ENCODE data around the gene COL5A1. TPM values are rescaled to one million over a fixed set of nuclear protein-coding genes. Genes with fewer than 3 reads are reported as not detected.

COL5A1 gene
- total RNA-seq, 4 donors from 2014 or later = 13.3 to 55.0 (median 27.0) TPM

DNA sequence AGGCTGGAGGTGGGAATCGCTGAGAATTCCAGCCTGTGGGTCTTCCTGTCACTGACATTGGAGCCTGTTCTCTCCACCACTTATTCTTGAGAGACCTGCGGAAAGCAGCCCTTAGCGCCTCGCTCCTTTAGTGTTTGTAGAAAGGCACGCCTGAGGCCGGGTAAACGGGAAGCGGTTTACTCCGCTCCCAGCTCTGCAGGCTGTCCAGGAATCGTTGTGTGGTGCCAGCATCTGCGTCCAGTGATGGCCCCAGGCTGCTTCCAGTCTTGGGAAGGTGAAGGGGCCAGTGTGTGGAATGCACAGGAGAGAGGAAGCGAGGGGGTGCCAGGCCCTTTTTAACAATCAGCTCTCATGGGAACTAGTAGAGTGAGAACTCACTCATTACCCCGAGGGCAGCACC, 194.4 kb downstream of the COL5A1 start:
- DNase-seq (ENCODE audit: low spot score) (no peak), ATAC-seq (ENCODE audit: low FRiP score) (no peak)
- TF ChIP-seq, protein P1, sequence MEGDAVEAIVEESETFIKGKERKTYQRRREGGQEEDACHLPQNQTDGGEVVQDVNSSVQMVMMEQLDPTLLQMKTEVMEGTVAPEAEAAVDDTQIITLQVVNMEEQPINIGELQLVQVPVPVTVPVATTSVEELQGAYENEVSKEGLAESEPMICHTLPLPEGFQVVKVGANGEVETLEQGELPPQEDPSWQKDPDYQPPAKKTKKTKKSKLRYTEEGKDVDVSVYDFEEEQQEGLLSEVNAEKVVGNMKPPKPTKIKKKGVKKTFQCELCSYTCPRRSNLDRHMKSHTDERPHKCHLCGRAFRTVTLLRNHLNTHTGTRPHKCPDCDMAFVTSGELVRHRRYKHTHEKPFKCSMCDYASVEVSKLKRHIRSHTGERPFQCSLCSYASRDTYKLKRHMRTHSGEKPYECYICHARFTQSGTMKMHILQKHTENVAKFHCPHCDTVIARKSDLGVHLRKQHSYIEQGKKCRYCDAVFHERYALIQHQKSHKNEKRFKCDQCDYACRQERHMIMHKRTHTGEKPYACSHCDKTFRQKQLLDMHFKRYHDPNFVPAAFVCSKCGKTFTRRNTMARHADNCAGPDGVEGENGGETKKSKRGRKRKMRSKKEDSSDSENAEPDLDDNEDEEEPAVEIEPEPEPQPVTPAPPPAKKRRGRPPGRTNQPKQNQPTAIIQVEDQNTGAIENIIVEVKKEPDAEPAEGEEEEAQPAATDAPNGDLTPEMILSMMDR (IDR thresholded peaks at IDR 0.05) = no peak

DNA sequence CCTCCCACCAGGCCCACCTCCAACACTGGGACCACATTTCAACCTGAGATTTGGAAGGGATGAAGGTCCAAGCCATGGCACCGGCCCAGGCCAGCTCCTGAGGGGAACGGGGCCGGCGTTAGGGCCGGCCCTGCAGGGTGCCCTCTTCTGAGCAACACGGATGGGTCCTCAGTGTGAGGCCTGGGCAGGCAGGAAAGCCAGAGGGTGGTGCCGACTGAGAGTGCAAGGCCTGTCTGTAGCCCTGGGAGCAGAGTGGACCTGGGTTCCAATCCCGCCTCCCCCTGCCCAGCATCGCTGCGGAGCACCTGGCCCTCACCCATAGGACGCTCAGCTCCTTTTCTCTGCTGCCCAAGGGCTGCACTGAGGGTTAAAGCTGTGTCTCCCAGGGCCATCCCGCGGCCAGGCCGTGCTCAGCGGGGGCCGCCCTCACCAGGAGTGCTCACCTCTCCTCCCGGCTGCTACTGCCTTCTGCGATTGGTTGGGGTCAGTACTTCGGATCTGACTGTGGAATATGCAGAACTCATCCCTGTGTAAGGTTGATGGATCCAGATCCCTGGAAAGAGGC, 194.9 kb downstream of the COL5A1 start:
- DNase-seq (ENCODE audit: low spot score) (no peak), ATAC-seq (ENCODE audit: low FRiP score) (no peak)
- TF ChIP-seq, protein P1 (IDR thresholded peaks at IDR 0.05) = no peak

DNA sequence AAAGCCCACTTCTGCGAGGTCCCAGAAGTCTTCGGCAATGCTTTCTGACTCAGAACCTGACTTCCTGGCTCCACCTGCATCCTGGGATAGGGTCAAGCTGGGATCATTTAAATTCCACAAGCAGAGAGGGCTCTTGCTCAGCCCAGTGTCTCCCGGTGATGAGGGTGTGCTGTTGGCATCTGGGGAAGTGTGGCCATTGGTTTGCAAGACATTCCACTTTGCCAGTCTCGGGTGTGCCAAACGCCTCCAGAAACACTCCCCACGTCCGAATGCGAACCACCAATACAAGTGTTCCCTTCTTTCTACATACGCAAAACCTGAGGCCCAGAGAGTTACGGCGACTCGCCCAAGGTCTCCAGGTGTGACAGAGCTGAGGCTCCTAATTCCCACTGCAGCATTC, 195.9 kb downstream of the COL5A1 start:
- DNase-seq (ENCODE audit: low spot score) (no peak), ATAC-seq (ENCODE audit: low FRiP score) (no peak)
- TF ChIP-seq, protein P1 (IDR thresholded peaks at IDR 0.05) = no peak

DNA sequence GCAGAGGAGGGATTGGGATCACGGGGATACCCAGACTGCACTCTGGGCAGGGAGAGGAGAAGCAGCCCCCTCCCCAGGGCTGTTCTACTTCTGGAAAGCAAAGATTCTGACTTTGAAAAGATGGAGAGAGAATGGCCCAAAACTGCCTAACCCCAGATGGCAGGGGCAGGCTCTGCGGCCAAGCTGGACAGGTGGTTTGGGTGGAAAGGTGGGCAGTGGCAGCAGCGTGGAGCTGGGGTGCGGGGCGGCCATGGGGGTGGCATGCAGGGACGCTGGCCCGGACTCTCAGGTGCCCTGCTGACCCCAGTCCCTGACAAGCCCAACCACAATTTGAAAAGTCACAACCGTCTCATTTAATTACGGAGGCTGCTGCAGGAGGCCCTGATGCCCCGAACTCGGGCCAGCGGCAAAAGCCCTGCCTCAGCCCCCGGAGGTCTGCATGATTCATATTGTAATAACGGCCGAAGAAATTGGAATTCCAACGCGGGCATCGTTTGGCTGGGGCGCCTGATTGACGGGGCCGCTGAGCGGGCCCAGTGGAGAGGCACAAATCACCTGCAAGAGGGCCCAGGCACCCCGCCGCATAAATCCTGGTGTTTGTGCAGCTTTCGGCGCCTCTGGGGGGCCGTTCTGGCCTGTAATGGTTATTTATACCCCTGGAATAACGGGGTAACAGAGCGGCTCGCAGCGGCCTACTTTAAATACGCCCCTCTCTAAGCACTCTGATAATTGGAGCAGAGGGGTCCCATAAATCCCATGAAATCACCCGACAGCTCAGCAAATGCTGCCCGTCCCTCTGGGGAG, 197.2 kb downstream of the COL5A1 start:
- ATAC-seq (ENCODE audit: low FRiP score) (no peak), DNase-seq (ENCODE audit: low spot score) (no peak)
- TF ChIP-seq, protein P1 (IDR thresholded peaks at IDR 0.05) = no peak

DNA sequence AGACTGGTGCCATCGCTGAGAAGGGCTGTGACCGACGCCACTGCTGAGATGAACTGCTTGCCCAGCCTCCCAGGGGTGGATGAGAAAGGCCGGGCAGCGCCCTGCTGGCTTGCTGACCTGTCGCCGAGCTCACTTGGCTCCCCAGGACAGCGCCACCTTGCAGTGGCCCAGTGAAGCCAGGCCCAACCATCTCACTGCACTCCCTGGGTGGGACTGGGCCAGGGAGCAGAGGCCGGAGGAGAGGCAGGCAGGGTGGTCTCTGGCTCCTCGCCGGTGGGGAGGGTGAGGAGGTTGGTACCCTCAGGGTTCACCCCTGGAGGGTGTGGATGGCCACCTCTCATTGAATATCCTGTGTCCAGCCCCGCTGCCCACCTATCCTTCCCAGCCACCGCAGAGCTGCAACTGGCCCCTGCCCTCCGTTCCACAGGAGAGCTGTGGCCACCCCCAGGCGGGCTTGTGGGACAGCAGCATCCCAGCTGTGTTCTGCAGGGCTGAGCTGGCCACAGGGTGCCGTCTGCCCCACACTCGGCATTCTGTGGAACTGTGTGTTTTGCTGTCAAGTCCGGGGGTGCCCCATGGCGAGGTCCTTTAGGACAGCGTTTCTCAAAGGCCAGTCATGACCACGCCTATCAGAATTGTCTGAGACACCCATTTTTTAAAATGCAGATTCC, 198.0 kb downstream of the COL5A1 start:
- TF ChIP-seq, protein P1 (IDR thresholded peaks at IDR 0.05) = no peak
- no peak for DNase-seq (ENCODE audit: low spot score)

DNA sequence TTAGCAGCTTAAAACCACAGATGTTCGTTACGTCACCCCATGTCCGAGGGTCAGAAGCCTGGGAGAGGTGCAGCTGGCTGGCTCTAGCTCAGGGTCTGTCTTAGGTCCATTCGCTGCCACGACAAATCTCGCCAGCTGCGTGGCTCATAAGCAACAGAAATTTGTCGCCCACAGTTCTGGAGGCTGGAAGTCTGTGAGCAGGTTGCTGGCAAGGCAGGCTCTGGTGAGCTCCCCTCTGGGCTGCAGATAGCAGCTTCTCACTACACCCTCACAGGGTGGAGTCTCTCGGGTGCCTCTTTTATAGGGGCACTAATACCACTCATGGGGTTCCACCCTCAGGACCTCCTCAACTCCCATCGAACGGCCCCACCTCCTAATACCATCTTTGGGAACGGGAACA, 198.9 kb downstream of the COL5A1 start:
- TF ChIP-seq, protein P1 (IDR thresholded peaks at IDR 0.05) = no peak
- DNase-seq (ENCODE audit: low spot score) (no peak), ATAC-seq (ENCODE audit: low FRiP score) (no peak)

More for the DNA sequence above, 198.0 kb downstream of the COL5A1 start:
- no peak for ATAC-seq (ENCODE audit: low FRiP score)
